Neural cell (in vitro differentiated cells): ENCODE measurements around the gene LRRC1. TPM values are rescaled to one million over a fixed set of nuclear protein-coding genes. Genes with fewer than 3 reads are reported as not detected.

Experiments used
- H2AFZ ChIP-seq: fragments of 200-600, 300-800 bp; sonication (generic), shearing (Covaris generic); 2 replicates; pipeline ENCODE4 v1.6.0; 2014; ENCODE audit warnings: low read depth, mild to moderate bottlenecking, antibody characterized with exemption, low read length, moderate library complexity
- H3F3A ChIP-seq: fragments of 200-600 bp; shearing (Covaris generic); 2 replicates; pipeline ENCODE4 v1.6.1; 2016; ENCODE audit warnings: mild to moderate bottlenecking, moderate library complexity, mixed read lengths, antibody characterized with exemption, low read length; ENCODE audit not compliant: insufficient read depth, poor library complexity, severe bottlenecking
- H3K27ac ChIP-seq: fragments of 200-600, 300-800 bp; sonication (generic), shearing (Covaris generic); 2 replicates; pipeline ENCODE4 v1.5.1; 2014; ENCODE audit warnings: mild to moderate bottlenecking, low read length, moderate library complexity
- H3K27me3 ChIP-seq: fragments of 300-800, 200-600 bp; sonication (generic), shearing (Covaris generic); 2 replicates; pipeline ENCODE4 v1.6.0; 2014; ENCODE audit warnings: mild to moderate bottlenecking, low read depth, low read length, moderate library complexity; ENCODE audit not compliant: insufficient read depth
- H3K36me3 ChIP-seq: fragments of 300-800, 200-600 bp; sonication (generic), shearing (Covaris generic); 2 replicates; pipeline ENCODE4 v1.5.1; 2014; ENCODE audit warnings: mild to moderate bottlenecking, antibody characterized with exemption, low read length, moderate library complexity; ENCODE audit not compliant: insufficient read depth
- H3K4me2 ChIP-seq: fragments of 300-800, 200-600 bp; sonication (generic), shearing (Covaris generic); 2 replicates; pipeline ENCODE4 v1.6.0; 2014; ENCODE audit warnings: mild to moderate bottlenecking, low read length
- H3K4me3 ChIP-seq: fragments of 300-800, 200-600 bp; sonication (generic), shearing (Covaris generic); 2 replicates; pipeline ENCODE4 v1.5.1; 2014; ENCODE audit warnings: mild to moderate bottlenecking, low read length, moderate library complexity
- H3K79me2 ChIP-seq: fragments of 200-600 bp; shearing (Covaris generic); replicated peaks from 2 replicates; pipeline ENCODE4 v1.6.0; 2014; ENCODE audit warnings: mild to moderate bottlenecking, low read length, moderate library complexity; ENCODE audit not compliant: insufficient read depth
- H3K9ac ChIP-seq: fragments of 300-800, 200-600 bp; sonication (generic), shearing (Covaris generic); 2 replicates; pipeline ENCODE4 v1.6.1; 2016; ENCODE audit warnings: mild to moderate bottlenecking, low read length, mixed read lengths
- H3K9me2 ChIP-seq: fragments of 200-600 bp; shearing (Covaris generic); 2 replicates; pipeline ENCODE4 v1.6.1; 2016; ENCODE audit warnings: mild to moderate bottlenecking, low read length, mixed read lengths; ENCODE audit not compliant: insufficient read depth
- H3K9me3 ChIP-seq: fragments of 200-600, 300-800 bp; sonication (generic), shearing (Covaris generic); 2 replicates; pipeline ENCODE4 v1.6.1; 2016; ENCODE audit warnings: mild to moderate bottlenecking, mixed run types, low read length, moderate library complexity, mixed read lengths
- H4K20me1 ChIP-seq: fragments of 200-600 bp; shearing (Covaris generic); 2 replicates; pipeline ENCODE4 v1.6.1; 2016; ENCODE audit warnings: mild to moderate bottlenecking, mixed run types; ENCODE audit not compliant: insufficient read depth
- EP300 ChIP-seq: fragments of 450-650 bp; conservative IDR thresholded peaks from 2 replicates; pipeline ENCODE4 v1.6.1; 2014; ENCODE audit warnings: antibody characterized with exemption, mild to moderate bottlenecking, moderate library complexity; ENCODE audit not compliant: poor library complexity, severe bottlenecking
- EZH2 ChIP-seq: fragments of 200-600, 300-800 bp; shearing (Covaris generic), sonication (generic); IDR thresholded peaks from 2 replicates; pipeline ENCODE4 v1.6.1; 2014; ENCODE audit warnings: antibody characterized with exemption, low read length, borderline replicate concordance, mild to moderate bottlenecking; ENCODE audit not compliant: insufficient read depth, poor library complexity, severe bottlenecking
- MXI1 ChIP-seq: fragments of 450-650 bp; conservative IDR thresholded peaks from 2 replicates; pipeline ENCODE4 v1.6.1; 2014; ENCODE audit warnings: antibody characterized with exemption, mild to moderate bottlenecking; ENCODE audit not compliant: poor library complexity, severe bottlenecking
- POLR2AphosphoS5 ChIP-seq: IDR thresholded peaks from 2 replicates; pipeline ENCODE4 v1.6.1; 2012
- RAD21 ChIP-seq: fragments of 450-650 bp; conservative IDR thresholded peaks from 2 replicates; pipeline ENCODE4 v1.6.1; 2014; ENCODE audit warnings: antibody characterized with exemption, mild to moderate bottlenecking, moderate library complexity
- SMC3 ChIP-seq: fragments of 450-650 bp; conservative IDR thresholded peaks from 2 replicates; pipeline ENCODE4 v1.6.1; 2014; ENCODE audit warnings: antibody characterized with exemption, mild to moderate bottlenecking, moderate library complexity; ENCODE audit not compliant: poor library complexity
- TAF1 ChIP-seq: IDR thresholded peaks from 2 replicates; pipeline ENCODE4 v1.6.1; 2012; ENCODE audit warnings: low read depth
- polyA plus RNA-seq: library from polyadenylated mRNA; depleted of rRNA; stranded (reverse); fragments of >200 nt; gene quantifications from 2 replicates; pipeline ENCODE4 v1.2.3, GENCODE V29; 2014
- TF ChIP-seq, protein P1 (sequence below): fragments of 450-650 bp; IDR thresholded peaks from 2 replicates; pipeline ENCODE4 v1.5.1; 2014; ENCODE audit warnings: antibody characterized with exemption, mild to moderate bottlenecking, moderate library complexity; ENCODE audit not compliant: poor library complexity, severe bottlenecking
- TF ChIP-seq, protein P2 (sequence below): IDR thresholded peaks from 2 replicates; pipeline ENCODE4 v1.6.1; 2012; ENCODE audit warnings: borderline replicate concordance

The LRRC1 gene
- polyA plus RNA-seq, 1 donor from 2014 or later, result 21.2 TPM

DNA sequence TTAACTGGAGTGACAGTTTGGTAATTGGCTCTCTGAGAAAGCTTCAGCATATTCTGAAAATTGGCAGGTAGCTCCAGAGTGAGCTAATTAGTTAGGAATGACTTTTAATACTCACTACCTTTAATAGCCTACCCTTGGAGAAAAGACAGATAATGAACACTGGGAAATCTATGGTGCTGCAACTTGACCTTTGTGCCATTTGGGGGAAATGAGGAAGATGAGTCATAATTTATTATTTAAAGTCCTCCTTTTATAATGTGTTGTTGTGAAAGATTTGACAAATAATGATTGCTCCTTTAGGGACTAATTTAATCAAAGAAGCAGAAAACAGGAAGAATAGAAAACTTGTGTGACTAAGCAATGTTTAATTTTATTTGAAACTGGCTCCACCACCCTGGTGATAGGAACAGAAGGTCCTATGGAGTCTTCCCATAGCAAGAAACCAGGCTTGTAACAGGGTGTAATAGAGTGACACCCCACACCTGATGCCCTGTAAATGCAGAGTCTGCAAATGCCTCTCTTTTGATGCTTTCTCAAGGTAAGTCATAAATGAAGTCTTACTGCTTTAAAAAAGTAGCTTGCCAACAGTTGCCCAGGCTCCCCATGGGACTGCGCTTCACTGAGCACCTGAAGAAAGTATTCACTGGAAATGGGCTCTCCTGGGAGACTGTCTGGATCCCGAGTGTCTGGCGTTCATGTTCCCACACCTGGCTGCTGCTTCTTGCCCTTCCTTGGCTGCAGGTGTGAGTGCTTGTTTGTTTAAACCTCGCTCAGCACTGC is 134.4 kb downstream of the LRRC1 start:
- Histone ChIP-seq H3K9me2 (no peaks in the 10 kb centered on the region), H3K27me3 (no peaks in the 10 kb centered on the region), H4K20me1 (no peaks in the 10 kb centered on the region), H3K4me2 (no peak overlapping the region), H3K9ac (no peak overlapping the region), H3K9me3 (no peaks in the 10 kb centered on the region), H3K27ac (no peak overlapping the region), H3K4me3 (no peak overlapping the region), H3K36me3 (no peaks in the 10 kb centered on the region), H2AFZ (no peak overlapping the region), H3K79me2 (no peaks in the 10 kb centered on the region), H3F3A (no peaks in the 10 kb centered on the region)
- no peak for TF ChIP-seq EZH2
- no peak for TF ChIP-seq TAF1

DNA sequence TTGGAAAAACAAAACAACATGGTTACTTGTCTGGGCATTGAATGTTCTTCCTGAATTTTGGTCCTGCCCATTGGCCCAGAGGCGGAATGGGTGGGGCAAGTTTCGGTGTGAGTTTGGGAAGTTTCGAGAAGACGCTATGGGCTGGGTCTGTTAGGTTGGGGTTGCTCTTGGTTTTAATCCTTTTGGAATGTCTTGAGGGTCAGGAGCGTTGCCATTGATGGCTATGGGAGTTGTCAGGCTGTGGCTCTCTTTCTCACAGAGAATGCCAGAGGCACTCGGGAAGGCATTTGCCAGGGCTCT is 135.0 kb downstream of the LRRC1 start:
- TF ChIP-seq EZH2 (no peak), RAD21 (no peak), TAF1 (no peak), POLR2AphosphoS5 (no peak), MXI1 (no peak), EP300 (no peak)
- TF ChIP-seq, protein P1, sequence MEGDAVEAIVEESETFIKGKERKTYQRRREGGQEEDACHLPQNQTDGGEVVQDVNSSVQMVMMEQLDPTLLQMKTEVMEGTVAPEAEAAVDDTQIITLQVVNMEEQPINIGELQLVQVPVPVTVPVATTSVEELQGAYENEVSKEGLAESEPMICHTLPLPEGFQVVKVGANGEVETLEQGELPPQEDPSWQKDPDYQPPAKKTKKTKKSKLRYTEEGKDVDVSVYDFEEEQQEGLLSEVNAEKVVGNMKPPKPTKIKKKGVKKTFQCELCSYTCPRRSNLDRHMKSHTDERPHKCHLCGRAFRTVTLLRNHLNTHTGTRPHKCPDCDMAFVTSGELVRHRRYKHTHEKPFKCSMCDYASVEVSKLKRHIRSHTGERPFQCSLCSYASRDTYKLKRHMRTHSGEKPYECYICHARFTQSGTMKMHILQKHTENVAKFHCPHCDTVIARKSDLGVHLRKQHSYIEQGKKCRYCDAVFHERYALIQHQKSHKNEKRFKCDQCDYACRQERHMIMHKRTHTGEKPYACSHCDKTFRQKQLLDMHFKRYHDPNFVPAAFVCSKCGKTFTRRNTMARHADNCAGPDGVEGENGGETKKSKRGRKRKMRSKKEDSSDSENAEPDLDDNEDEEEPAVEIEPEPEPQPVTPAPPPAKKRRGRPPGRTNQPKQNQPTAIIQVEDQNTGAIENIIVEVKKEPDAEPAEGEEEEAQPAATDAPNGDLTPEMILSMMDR, result no peak
- Histone ChIP-seq H3K27me3 (no peaks in the 10 kb centered on the region), H3K9me2 (no peaks in the 10 kb centered on the region), H2AFZ (no peak overlapping the region), H3K36me3 (no peaks in the 10 kb centered on the region), H3K9me3 (no peaks in the 10 kb centered on the region), H4K20me1 (no peaks in the 10 kb centered on the region), H3K4me2 (no peak overlapping the region), H3F3A (no peaks in the 10 kb centered on the region), H3K9ac (no peak overlapping the region), H3K27ac (no peak overlapping the region), H3K4me3 (no peak overlapping the region), H3K79me2 (no peaks in the 10 kb centered on the region)

DNA sequence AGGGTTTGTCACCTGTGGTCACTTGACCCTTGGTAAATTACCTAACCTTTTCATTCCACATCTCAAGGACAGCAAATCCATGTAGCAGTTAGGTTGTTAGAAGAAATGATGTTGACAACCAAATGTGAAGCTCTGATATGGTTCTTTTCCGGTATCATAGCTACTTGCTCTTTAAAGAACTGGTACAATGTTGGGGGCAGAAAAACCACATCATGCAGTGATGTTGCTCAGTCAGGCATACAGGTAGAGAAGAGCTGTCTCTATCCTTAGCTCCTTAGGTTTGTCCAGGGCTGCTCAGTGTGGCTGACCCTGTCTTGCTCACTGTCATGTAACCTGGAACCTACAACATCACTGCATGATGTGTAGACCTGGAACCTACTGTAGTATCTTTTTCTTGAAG is 135.5 kb downstream of the LRRC1 start:
- H3K79me2 ChIP-seq, result no peaks in the 10 kb centered on the region
- no peaks in the 10 kb centered on the region for H3K9me3 ChIP-seq
- H3K4me2 ChIP-seq, result no peak overlapping the region
- no peak overlapping the region for H3K9ac ChIP-seq
- no peak overlapping the region for H3K4me3 ChIP-seq
- no peaks in the 10 kb centered on the region for H4K20me1 ChIP-seq
- H3K9me2 ChIP-seq, result no peaks in the 10 kb centered on the region
- no peaks in the 10 kb centered on the region for H3K27me3 ChIP-seq
- no peak overlapping the region for H2AFZ ChIP-seq
- H3K36me3 ChIP-seq, result no peaks in the 10 kb centered on the region
- H3K27ac ChIP-seq, result no peak overlapping the region
- H3F3A ChIP-seq, result no peaks in the 10 kb centered on the region
- TF ChIP-seq EZH2 (no peak), POLR2AphosphoS5 (no peak), EP300 (no peak), RAD21 (no peak), SMC3 (no peak), MXI1 (no peak), TAF1 (no peak)
- TF ChIP-seq, protein P1, result no peak
- TF ChIP-seq, protein P2, sequence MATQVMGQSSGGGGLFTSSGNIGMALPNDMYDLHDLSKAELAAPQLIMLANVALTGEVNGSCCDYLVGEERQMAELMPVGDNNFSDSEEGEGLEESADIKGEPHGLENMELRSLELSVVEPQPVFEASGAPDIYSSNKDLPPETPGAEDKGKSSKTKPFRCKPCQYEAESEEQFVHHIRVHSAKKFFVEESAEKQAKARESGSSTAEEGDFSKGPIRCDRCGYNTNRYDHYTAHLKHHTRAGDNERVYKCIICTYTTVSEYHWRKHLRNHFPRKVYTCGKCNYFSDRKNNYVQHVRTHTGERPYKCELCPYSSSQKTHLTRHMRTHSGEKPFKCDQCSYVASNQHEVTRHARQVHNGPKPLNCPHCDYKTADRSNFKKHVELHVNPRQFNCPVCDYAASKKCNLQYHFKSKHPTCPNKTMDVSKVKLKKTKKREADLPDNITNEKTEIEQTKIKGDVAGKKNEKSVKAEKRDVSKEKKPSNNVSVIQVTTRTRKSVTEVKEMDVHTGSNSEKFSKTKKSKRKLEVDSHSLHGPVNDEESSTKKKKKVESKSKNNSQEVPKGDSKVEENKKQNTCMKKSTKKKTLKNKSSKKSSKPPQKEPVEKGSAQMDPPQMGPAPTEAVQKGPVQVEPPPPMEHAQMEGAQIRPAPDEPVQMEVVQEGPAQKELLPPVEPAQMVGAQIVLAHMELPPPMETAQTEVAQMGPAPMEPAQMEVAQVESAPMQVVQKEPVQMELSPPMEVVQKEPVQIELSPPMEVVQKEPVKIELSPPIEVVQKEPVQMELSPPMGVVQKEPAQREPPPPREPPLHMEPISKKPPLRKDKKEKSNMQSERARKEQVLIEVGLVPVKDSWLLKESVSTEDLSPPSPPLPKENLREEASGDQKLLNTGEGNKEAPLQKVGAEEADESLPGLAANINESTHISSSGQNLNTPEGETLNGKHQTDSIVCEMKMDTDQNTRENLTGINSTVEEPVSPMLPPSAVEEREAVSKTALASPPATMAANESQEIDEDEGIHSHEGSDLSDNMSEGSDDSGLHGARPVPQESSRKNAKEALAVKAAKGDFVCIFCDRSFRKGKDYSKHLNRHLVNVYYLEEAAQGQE, result no peak
